Heart left ventricle (tissue), 13 donors: ENCODE data around the gene RNLS.

Experiments used
- POLR2A ChIP-seq, 2 donors: fragments of 450-650 bp; IDR thresholded peaks; one replicate each; pipeline ENCODE4 v1.6.1; 2017; ENCODE audit warnings: antibody characterized with exemption in 2 of 2, mild to moderate bottlenecking in 2 of 2, moderate library complexity in 2 of 2
- TF ChIP-seq, protein P1 (sequence below), 12 donors: fragments of 200-600 bp; sonication (generic) in 4 of 12; IDR thresholded peaks; one replicate each; pipeline versions ENCODE4 v1.5.0 to v1.8.0; 2018 to 2022; ENCODE audit warnings: antibody characterized with exemption in 12 of 12, mild to moderate bottlenecking in 5 of 12
- donor health status: ischemic (EF 13 %, LVEDD 7.1; RV severe dilation, severe dysfunction).
- donor health status: DM: no; HTN: yes; CAD: no.
- donor health status: DM: no; HTN: no; CAD: no.
- donor health status: ischemic (EF 25% LVEDD 6.9; RV normal size, moderate dysfunction).
- donor health status: ischemic (EF 25% LVEDD 5.7; RV mildly dilated, moderate dysfunction).
- donor health status: ischemic (EF 35%, LVEDD 5.7; RV mildly dilated, moderate dysfunction).
- donor health status: nonischemic (EF 11% LVEDD 7.7; RV severe dilation, severe dysfunction).
- donor health status: DM: yes; HTN: yes; CAD: no.
- donor health status: PGD.
- donor health status: ischemic (EF 29% LVEDD 5.4; RV normal size, mild dysfunction).
- donor health status: nonischemic (EF 23%, LVEDD 6.1; RV moderate dilation, normal function).

- TF ChIP-seq, protein P1, sequence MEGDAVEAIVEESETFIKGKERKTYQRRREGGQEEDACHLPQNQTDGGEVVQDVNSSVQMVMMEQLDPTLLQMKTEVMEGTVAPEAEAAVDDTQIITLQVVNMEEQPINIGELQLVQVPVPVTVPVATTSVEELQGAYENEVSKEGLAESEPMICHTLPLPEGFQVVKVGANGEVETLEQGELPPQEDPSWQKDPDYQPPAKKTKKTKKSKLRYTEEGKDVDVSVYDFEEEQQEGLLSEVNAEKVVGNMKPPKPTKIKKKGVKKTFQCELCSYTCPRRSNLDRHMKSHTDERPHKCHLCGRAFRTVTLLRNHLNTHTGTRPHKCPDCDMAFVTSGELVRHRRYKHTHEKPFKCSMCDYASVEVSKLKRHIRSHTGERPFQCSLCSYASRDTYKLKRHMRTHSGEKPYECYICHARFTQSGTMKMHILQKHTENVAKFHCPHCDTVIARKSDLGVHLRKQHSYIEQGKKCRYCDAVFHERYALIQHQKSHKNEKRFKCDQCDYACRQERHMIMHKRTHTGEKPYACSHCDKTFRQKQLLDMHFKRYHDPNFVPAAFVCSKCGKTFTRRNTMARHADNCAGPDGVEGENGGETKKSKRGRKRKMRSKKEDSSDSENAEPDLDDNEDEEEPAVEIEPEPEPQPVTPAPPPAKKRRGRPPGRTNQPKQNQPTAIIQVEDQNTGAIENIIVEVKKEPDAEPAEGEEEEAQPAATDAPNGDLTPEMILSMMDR (IDR thresholded peaks at IDR 0.05): no peak
- no peak for TF ChIP-seq POLR2A (IDR thresholded peaks at IDR 0.05)
Measured at GRCh38 chr10:88440541-88440940, 142.6 kb downstream of the RNLS start.
